Measurements from ENCODE around the gene TENT4B.
A peak's percentile ranks its signal among the peaks of the same experiment; 100 is the strongest.

The TENT4B gene

DNA sequence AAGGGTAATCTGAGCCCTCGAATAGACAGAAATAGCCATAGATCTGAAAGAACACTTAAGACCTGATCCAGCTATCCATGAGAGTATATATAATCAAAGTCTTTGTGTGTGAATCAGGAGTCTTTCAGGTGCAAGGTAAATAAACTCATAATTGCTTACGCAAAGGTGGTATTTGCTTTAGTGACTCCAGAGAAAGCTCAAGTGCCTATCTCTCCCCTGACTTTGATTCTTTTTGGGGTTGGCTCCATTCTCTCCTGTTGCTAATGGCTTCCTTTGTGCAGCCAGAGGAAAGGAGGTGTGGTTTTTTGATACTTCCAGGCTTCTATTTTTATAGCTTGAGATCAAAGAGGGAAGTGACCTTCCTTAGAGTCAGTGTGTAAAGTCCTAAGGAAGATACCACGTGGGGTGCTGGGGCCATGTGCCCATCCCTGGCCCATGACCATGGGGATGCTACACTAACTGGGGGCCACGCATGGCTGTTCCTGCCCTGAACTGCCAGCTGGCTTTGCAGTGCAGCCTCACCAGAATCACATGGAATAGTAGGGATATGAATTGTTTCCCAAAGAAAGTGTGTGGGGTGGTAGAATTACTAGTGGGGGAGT lies 45.8 kb downstream of the TENT4B start:
- DNase-seq: no peak

DNA sequence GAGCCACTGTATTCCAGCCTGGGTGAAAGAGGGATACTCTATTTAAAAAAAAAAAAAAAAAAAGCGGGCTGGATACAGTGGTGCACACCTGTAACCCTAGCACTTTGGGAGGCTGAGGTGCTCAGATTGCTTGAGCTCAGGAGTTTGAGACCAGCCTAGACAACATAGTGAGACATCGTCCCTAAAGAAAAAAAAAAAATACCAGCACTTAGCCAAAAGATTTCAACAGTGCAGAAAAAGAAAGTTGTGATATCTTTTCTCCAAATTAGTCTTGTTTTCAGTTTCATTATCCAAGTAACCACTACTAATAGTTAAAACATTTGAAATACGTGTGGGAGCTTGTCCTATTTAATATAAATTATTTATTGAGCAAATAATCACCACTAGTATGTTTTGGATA lies 48.7 kb downstream of the TENT4B start:
- no peak for DNase-seq

DNA sequence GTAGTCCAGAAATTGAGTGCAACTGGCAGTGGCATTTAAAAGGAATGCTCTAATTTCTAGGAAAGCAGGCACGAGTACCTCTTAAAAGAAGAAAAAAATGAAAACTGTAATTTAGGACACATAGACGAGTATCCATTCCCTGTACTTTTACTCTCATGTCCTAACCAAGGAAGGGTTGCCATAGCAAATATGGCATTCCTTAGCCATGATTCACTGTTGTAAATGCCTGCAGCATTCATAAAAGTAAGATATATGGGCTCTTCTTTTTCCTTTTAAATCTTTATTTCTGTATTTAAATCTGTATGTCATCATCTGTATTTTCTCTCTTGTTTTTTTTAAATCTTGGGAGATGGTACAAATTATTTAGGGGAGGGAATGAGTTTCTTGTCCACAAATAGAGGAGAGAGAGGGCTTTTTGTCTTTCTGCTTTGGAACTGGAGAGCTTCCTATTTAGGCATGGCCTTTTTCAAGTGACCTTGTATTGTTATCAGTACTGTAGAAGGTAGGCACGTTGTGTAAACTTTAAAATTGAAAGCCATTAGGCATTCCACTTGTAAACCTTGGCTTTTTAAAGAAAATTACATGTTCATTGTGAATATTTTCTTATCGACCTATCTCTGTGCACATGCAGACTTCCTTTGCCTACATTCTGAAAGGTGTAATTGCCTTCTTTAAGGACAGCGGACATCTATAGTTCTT lies 50.0 kb downstream of the TENT4B start:
- no peak for DNase-seq

DNA sequence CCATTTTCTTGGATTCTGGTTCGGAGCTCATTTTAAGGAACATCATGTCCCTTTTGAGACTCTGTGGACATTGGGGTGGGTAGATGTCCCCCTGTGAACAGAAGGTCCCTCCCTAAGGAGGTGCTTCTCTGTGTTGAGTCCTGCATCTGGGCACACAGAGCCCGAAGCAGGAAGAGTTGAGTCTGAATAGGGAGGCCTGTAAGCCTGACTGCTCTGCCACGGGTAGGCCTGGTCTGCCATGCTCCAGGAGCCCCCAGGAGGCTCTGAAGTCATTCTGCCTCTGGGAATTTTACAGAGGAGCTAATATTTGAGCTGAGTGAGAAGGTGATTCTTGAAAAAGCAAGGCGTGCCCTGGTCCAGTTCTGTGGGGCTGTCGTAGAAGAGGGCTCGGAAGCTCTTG lies 50.6 kb downstream of the TENT4B start:
- DNase-seq: no peak

DNA sequence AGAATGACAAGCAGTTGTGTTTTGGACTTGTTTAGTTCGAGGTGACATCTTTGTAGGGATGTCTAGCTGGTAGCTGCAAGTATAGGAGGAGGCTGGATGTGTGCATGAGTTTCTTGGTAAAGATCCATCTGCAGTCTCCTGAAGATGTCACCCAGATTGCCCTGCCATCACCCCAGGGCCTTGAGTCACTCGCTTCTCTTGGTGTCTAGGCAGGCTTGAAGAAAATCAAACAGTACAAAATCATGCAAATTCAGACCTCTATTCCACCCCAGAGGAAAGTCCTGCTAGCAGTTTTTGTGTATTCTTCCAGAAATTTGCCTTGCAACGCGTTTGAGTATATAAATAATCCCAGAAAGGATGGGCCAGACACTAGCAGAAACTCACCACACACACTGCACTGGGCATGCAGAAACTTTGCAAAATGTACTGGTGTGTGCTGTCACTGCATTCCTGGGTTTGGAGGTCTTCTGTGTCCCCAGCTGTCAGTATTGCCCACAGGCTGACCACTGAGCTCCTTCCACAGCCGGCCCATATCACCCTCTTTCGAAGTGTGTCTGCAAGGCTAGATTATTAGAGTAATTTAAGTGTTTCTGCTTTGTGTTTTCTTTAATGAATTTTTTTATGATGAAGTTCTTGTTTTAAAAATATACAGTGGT lies 51.5 kb downstream of the TENT4B start:
- DNase-seq: no peak

DNA sequence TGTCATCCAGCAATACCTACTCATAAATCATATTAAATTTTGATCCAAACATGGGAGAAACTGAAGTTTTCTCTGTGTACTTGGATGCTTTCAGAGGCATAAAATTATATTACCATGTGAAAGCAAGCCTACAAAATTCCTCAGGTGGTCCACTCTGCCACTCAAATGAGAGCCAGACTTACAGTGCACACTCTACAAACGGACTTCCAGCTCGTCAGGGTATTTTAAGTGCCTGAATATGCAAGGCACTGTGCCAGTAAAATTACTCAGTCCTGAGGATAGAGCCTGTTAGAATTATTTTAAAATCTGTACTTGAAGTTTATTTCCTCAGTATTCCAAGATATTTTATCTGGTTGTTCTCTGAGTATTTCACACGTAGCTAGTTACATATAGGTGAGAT lies 54.5 kb downstream of the TENT4B start:
- no peak for DNase-seq

DNA sequence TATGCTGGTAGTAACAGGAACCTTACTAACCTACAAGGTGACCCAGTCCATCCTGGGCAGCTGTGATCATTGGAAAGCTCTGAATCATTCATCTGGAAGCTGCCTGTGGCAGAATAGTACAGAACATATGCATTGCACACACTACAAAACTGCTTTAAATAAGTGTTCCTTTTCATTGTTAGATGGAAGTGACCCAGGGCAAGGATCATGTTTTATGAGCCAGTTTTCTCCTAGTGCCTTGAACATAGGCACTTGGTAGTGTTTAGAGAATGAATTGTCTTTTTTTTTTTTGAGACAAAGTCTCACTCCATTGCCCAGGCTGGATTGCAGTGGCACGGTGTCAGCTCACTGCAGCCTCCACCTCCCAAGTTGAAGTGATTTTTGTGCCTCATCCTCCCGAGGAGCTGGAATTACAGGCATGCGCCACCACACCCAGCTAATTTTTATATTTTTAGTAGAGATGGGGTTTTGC lies 55.4 kb downstream of the TENT4B start:
- DNase-seq: no peak

DNA sequence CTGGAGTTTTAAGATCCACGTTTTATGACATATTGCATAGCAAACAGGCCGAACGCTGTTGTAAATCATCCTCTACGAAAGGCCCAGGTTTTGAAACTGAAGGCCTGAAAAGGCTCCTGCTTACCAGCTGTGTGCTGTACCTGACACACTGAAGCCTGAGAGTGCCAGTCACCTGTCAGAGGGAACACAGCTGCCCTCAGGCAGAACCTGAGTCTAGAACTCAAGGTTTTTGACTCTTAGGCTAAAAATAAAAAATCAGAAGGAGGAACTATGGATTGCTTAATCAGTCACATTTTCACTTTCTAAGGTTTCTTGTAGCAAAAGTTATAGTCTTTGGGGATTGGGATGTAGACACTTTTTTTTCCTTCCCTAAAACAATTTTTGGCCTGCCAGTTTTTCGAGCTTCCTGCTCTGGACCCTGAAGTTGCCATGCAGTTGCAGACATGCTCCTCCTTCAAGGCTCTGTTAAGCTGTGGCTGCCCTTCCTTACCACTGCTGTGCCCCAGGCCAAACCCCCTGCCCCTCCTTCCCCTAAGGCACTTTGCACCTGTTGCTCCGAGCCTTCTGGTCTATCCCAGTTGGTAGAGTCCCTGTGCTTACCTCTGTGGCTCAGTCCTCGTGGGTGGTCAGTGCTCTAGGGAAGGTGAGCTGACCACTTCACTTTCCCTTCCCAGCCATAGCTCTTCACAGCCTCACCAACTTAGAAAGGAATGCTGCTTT lies 56.6 kb downstream of the TENT4B start:
- no peak for DNase-seq

DNA sequence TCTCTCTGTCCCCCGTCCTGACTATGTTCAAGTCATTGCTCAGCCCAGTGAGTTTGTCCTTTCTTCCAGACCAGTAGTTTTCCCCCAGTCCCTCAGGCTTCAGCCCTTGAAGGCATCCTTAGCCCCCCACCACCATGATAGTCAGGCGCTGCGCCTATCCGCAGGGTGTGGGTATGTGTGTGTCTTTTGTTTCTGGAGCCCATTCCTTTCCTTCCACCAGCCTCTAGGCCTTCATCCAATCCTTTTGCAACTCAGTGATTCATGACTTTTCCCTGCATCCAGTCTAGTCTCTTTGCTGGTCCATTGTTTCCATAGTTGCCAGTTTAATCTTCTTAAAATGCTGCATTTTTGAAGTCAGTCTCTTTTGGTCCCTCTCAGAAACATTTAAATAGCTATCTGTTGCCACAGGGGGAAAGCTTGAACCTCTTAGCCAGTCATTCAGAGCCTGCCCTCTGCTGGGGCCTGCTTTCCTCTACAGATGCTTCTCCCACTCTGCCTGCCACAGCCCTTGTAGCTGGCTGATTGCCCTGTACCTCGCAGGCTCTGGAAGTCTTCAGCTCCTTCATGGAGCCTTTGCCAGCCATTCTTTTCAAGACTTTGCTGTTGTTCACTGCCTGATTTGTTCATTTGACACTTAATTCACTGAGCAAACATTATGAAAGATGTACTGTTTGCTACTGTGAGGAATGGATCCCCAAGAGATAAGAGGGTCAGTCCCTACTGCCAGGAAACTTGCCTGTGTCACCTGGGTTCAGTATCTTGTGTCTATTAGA lies 57.3 kb downstream of the TENT4B start:
- peak; percentile 74 for DNase-seq

DNA sequence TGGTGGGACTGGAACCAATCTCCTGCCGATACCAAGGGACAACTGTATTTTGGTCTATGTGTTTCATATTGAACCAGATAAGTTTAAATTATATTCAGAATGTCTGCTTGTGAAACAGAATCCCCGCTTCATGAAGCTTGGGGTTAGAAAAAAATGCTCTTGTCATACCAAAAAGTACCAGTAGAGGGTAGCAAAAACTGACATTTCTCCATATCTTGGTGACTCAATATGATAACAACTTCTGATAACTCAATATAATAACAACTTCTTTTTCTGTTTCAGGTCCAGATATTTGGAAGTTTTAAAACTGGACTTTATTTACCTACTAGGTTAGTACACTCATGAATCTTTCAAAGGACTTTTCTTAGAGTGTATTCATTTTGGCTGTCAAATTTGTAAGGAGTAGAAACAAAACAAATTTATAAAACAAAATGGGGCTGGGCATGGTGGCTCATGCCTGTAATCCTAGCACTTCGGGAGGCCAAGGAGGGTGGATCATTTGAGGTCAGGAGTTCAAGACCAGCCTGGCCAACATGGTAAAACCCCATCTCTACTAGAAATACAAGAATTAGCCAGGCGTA lies 60.9 kb downstream of the TENT4B start:
- peak; percentile 70 for DNase-seq

DNA sequence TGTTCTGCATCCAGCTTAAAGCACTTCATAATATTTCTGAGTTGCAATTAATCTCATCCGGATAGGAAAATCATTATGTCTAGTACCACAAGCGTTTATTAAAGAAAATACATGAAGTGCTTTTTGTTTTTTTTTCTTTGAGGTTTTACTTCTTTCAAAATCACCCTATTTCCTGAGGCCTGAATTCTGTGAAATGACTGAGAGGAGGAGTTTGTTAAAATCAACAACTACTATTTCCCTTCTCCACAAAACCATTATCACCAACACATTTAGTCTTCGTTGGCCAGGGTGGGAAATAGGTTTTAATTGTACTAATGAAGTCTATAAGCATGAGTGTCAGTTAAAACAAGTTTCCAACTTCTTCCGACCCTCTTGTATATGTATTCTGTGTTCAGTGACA lies 62.6 kb downstream of the TENT4B start:
- DNase-seq: no peak

DNA sequence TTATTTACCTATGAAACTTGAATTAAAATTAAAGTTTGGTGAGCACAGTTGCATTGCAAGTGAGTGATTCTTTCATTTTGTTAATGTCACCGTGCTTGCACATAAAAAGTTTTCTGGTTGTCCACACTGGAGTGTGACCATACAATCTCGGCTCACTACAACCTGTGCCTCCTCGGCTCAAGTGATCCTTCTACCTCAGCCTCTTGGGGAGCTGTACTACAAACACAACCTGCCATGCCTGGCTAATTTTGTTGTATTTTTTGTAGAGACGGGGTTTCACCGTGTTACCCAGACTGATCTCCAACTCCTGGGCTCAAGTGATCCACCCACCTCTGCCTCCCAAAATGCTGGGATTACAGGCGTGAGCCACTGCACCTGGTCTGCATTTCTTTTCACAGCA lies 63.1 kb downstream of the TENT4B start:
- DNase-seq: no peak

DNA sequence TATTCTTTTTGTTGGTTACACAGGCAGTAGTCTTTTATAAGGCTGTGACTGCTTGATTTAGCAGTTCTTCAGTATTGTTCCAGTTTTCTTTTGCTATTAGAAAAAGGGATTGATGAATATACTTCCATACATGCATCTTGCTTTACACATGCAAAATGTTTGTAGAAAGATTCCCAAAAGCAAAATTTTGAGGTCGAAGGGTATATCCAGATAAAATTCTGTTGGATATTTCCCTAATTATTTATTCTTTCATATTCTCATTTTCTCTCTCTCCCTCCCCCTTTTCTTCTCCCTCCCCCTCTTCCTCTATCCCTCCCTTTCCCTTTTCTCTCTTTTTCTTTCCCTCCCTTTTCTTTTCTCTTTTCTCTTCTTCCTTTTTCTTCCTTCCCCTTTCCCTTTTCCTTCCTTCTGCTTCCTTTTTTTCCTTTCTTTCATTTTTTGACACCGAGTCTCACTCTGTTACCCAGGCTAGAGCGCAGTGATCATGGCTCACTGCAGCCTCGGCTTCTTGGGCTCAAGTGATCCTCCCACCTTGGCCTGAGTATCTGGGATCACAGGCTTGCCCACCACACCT lies 66.4 kb downstream of the TENT4B start:
- no peak for DNase-seq

DNA sequence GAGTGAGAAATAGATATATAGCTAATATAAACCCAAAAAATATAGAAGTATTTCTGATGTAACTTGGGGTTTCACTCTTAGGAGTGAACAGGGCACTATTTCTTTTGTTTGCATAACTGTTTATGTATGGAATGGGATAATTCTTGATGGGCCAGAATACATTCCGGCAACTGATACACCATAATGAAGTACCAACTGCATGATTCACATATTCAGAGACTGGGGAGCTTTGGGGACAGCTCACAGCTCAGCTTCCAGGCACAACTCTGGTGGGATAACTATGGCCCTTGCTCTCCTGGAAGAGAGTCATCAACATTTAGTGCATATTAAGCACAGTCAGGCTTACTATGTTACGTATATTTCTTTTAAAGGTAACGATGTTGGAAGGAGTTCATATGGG lies 71.2 kb downstream of the TENT4B start:
- no peak for DNase-seq

DNA sequence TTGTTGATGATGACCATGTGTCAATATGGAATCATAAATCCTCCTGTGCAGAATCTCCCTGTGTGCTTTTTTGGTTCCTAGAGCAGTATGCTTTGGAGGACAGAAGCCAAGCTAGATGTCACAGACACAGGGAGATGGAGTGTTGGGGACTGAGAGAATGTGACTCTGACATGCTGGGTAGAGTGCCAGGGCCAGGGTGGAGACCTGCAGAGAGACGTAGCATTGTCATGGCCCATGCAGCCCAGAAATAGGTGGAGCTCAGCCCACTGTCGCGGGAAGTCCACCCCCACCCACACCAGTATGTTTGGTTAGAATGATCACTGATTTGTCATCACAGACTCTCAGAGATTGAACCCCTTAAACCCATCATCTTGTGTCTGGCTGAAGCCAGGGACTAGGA lies 74.0 kb downstream of the TENT4B start:
- no peak for DNase-seq

DNA sequence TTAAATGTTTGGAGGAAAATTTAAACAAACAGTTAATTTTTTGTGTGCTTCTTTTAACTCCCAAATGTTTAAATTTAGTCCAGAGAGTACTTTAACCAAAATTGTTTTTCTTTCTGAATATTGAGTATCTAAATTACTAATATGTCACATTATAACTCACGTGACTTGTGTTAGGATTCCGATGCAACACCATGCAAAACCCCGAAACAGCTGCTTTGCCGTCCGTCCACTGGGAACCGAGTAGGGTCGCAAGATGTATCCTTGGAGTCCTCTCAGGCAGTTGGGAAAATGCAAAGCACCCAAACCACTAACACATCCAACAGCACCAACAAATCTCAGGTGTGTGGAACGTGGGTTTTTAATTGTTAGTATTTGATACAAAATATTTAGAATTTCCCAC lies 74.6 kb downstream of the TENT4B start:
- no peak for DNase-seq

DNA sequence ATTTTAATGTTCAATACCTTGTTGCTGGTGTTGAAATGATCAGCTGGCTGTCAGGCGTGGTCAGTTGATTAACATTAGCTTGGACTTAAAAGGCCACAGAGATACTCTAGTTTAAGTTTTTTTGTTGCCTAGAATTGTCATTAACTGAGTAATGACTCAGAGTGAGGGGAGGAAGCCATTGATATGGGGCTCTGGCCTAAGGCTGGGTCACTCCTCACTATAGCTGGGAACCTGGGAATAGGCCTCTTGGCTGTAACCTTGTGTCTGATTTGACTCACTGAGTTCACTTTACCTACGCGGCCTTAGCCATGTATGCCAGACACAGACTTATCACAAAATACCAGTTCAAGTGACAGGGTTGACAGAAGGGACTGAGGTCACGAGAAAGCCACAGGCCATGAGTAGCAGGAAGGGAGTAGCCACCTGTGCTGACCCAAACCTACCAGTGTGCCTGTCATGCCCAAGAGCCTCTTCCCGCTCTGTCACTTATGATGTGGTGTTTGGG lies 75.3 kb downstream of the TENT4B start:
- DNase-seq: no peak

DNA sequence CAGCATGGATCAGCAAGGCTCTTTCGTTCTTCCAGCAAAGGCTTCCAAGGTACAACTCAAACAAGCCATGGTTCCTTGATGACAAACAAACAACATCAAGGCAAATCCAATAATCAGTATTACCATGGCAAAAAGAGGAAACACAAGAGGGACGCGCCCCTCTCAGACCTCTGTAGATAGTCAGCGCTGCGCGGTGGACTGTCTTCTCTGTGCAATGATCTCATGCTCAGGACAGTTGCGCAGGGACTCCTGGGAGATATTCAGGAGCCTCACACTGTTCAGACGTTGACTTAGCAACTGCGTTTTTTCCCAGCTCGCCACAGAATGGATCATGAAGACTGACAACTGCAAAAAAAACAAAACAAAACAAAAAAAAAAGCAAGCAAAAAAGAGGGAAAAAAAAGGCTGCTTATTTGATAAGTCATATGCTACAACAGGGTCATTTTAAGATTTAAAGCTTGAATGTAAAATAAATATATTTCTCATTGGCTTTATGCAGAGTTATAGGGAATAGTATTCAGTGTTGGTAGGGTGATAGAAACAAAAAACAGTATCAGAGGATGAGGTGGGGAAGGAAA lies 76.1 kb downstream of the TENT4B start:
- no peak for DNase-seq

DNA sequence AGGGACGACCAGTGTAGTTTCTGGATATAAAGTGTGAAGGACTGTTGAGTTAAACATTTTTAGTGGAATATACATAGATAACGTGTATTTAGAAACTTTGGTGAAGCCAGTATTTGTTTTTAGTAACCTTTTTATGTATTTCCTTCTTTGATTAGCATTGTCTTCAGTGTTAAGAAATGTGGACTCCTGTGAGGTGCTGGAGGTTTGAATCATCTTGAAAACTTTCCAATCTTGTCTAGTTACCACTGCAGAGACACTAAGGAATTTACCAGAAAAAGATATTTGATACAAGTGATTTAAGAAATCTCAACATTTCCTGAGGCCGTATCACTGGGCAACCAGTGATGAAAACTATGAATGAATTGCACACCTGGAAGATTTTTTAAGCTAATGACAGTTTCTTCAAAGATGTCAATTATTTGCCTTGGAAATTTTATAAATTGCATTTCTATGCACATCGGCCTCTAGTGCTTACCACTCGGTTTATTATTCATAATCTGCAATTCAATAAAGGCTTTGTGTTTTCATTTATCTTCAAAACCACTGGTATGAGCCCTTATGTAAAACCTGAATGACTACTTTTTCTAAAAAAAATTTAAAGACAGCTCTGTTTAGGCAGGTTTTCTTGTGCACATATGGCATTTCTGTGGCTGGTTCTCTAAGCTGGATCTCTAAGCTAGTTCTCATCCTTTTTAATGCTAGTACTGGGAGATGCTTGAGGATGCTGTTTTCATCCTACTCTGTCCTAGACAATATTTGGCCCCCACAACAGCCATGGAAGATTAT lies 81.9 kb downstream of the TENT4B start:
- DNase-seq: no peak

DNA sequence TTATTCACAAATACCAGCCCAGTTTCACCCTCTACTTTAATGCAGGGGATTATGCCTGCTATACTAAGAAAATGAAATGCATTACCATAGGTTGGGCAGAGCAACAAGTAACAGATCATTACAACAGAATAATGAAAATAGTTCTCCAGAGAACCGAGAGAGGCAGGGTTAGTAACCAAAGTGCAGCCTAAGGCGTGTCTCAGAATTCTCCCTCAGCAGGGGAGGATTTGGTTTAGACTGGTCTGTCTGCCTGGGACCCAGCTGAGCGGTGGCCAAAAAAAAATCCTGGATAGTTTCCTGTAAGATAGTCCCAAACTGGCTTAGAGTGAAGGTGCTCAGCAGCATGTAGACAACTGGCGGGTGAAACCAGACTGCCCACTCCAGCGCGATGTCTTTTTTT lies 82.5 kb downstream of the TENT4B start:
- DNase-seq: no peak

DNA sequence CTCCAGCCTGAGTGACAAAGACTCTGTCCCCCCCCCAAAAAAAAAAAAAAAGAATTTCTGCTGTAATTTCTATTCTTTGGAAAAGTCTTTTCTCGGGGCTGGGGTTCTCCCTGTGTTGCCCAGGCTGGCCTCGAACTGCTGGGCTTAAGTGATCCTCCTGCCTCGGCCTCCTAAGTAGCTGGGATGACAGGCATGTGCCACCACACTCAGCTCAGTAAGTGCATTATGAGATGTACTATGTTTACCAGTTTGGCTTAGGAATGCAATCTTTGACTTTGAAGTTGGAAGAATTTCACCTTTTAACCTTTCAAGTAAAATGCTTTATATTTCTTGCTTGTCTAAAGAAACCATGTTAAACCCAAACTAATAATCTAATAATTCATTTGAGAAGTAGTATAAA lies 85.2 kb downstream of the TENT4B start:
- DNase-seq: no peak

All from activated CD4-positive, alpha-beta T cell treated with anti-CD3 and anti-CD28 coated beads, Interleukin-10, Interleukin-2, amounts not matched to agents 100 ng/mL and 50 ng/mL, durations not matched to agents 16 hours and 8 hours (primary cell).